Breast epithelium (tissue), 3 donors: Measurements from ENCODE around the gene PSEN2.

Experiments
- CTCF ChIP-seq, 3 donors: fragments of 450-650 bp; IDR thresholded peaks; one replicate each; pipeline ENCODE4 v1.5.1; 2016 to 2017; ENCODE audit warnings: antibody characterized with exemption in 3 of 3, mild to moderate bottlenecking in 3 of 3, moderate library complexity in 3 of 3
- POLR2AphosphoS5 ChIP-seq, 3 donors: sonication (generic); formaldehyde crosslinking; IDR thresholded peaks; one replicate each; pipeline ENCODE4 v1.6.1; 2017; ENCODE audit warnings: antibody characterized with exemption in 3 of 3

- TF ChIP-seq POLR2AphosphoS5 (IDR thresholded peaks at IDR 0.05) (no peak), CTCF (IDR thresholded peaks at IDR 0.05) (no peak)
Observed at GRCh38 chr1:226919995-226920394, 49.6 kb downstream of the PSEN2 start.
